HG02588 (cell line): ENCODE data around the gene ALPP.
"Not testable (repeated sequence)": the region's sequence is repeated elsewhere in the genome, so short reads cannot be mapped to it uniquely, and the experiment has no call there.

Experiments used
- ATAC-seq: cut with Tn5 transposase; IDR thresholded peaks from one replicate; pipeline ENCODE4 v1.9.1; 2021; ENCODE audit warnings: mild to moderate bottlenecking, moderate library complexity; ENCODE audit not compliant: unreplicated experiment

The ALPP gene

DNA sequence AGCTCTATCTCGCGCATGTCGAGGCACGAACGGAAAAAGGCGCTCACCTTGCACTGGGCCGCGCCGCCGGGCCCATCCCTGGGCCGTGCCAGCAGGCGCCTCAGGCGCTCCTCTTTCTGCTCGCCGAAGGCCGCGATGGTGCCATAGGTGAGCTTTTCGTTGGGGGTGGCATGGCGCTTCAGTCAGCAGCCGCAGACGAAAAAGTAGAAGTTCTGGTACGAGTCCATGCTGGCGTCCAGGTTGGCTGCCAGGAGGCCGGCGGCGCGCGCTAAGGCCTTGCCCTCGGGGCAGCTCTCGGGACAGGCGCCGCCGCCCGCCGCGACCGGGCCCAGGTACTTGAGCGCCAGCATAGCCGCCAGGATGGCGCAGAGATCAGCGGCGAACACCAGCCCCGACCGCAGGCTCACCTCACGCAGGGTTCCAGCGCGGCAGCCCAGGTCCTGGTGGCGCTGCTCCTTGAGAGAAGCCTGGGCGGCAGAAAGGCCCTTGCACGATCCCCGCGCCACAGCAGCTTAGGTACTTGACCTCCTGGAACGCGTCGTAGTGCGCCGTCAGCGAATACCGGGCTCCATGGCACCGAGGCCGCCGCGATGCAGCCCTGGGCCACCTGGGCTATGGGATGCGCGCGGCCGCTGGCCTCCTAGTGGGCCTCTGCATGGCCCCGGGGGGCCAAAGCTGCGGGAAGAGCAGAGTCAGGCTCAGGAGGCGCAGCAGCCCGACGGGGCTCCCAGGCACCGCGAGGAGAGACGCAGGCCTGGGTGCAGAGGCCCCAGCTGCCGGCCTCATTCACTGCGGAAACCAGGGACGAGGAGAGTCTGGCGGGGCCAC is 40.9 kb downstream of the ALPP start:
- no peak for ATAC-seq

DNA sequence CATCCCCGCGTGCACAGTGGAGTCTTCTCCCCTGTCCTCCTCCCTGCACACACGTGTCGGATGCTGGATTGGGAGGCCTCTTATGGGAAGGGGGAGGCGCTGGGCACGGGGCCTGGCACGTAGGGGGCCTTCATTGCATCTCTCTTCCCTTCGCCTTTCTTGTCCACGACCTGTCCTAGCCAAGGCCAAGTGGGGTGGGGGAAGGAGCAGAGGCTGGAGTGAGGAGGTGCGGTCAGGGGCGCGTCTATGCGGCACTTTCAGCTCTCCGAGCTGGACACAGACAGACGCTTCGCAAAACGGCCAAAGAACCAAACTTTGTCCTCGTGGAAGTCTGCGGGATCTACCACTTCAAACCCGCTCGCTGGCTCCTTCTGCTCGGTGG is 41.5 kb downstream of the ALPP start:
- ATAC-seq: no peak

GRCh38 chr2:232420463-232421188 is 42.1 kb downstream of the ALPP start:
- no peak for ATAC-seq

GRCh38 chr2:232421189-232421785 is 42.7 kb downstream of the ALPP start:
- ATAC-seq: no peak

GRCh38 chr2:232422051-232422450 is 43.5 kb downstream of the ALPP start:
- ATAC-seq: no peak

DNA sequence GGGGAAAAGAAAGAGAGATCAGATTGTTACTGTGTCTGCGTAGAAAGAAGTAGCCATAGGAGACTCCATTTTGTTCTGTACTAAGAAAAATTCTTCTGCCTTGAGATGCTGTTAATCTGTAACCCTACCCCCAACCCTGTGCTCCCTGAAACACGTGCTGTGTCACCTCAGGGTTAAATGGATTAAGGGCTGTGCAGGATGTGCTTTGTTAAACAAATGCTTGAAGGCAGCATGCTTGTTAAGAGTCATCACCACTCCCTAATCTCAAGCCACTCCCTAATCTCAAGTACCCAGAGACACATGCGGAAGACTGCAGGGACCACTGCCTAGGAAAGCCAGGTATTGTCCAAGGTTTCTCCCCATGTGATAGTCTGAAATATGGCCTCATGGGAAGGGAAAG is 44.4 kb downstream of the ALPP start:
- not testable (repeated sequence) for ATAC-seq

DNA sequence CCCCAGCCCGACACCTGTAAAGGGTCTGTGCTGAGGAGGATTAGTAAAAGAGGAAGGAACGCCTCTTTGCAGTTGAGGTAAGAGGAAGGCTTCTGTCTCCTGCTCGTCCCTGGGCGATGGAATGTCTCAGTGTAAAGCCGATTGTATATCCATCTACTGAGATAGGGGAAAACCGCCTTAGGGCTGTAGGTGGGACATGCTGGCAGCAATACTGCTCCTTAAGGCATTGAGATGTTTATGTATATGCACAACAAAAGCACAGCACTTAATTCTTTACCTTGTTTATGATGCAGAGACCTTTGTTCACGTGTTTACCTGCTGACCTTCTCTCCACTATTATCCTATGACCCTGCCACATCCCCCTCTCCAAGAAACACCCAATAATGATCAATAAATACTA is 44.9 kb downstream of the ALPP start:
- ATAC-seq: not testable (repeated sequence)

GRCh38 chr2:232431705-232432590 is 53.4 kb downstream of the ALPP start:
- no peak for ATAC-seq
